Smooth muscle cell of the umbilical artery (primary cell): ENCODE measurements around the gene CELF2. TPM values are rescaled to one million over a fixed set of nuclear protein-coding genes. Genes with fewer than 3 reads are reported as not detected.

Experiments used
- total RNA-seq: library from RNA; depleted of rRNA; stranded (reverse); fragments of >200 nt; gene quantifications from 2 replicates; pipeline ENCODE4 v1.2.3, GENCODE V29; 2014

Gene CELF2
- 2.4 and 5.1 TPM in 2 replicates for total RNA-seq

GRCh38 chr10:11017570-11018431 is at the start of gene CELF2:
CELF2 (plus strand) TSS chr10:11017872; CDS start chr10:11018090, 218 bp downstream.

